GM19455 (cell line): Measurements from ENCODE around the gene F9.
A peak's percentile ranks its signal among the peaks of the same experiment; 100 is the strongest.
"Not testable (repeated sequence)": the region's sequence is repeated elsewhere in the genome, so short reads cannot be mapped to it uniquely, and the experiment has no call there.

Experiments used
- ATAC-seq: cut with Tn5 transposase; IDR thresholded peaks from one replicate; pipeline ENCODE4 v1.9.1; 2021; ENCODE audit not compliant: unreplicated experiment

Gene F9

GRCh38 chrX:139530550-139530949 lies at the start of gene F9:
TSS of gene F9 (plus strand) at chrX:139530739. CDS start at chrX:139530765, 26 bp downstream.
- ATAC-seq: no peak

GRCh38 chrX:139483699-139484098 lies 46.8 kb upstream of the F9 start:
- no peak for ATAC-seq

- ATAC-seq: no peak
Observed at GRCh38 chrX:139484591-139484990, 45.9 kb upstream of the F9 start.

- no peak for ATAC-seq
Observed at GRCh38 chrX:139495324-139495723, 35.2 kb upstream of the F9 start.

GRCh38 chrX:139506333-139506732 lies 24.2 kb upstream of the F9 start:
- ATAC-seq: no peak

GRCh38 chrX:139508099-139508498 lies 22.4 kb upstream of the F9 start:
- ATAC-seq: no peak

- ATAC-seq: no peak
Observed at GRCh38 chrX:139518475-139518874, 12.1 kb upstream of the F9 start.

GRCh38 chrX:139528829-139529228 lies 1.7 kb upstream of the F9 start:
- not testable (repeated sequence) for ATAC-seq

GRCh38 chrX:139532834-139533233 lies 2.3 kb downstream of the F9 start:
- no peak for ATAC-seq

GRCh38 chrX:139533444-139533843 lies 2.9 kb downstream of the F9 start:
- no peak for ATAC-seq

GRCh38 chrX:139538907-139539790 lies 8.6 kb downstream of the F9 start:
- no peak for ATAC-seq

- ATAC-seq: no peak
Observed at GRCh38 chrX:139542652-139543051, 12.1 kb downstream of the F9 start.

GRCh38 chrX:139543920-139544319 lies 13.4 kb downstream of the F9 start:
- ATAC-seq: no peak

- ATAC-seq: no peak
Observed at GRCh38 chrX:139544591-139544990, 14.1 kb downstream of the F9 start.

GRCh38 chrX:139554376-139554775 lies 23.8 kb downstream of the F9 start:
- ATAC-seq: peak; percentile 28

- ATAC-seq: no peak
Observed at GRCh38 chrX:139554991-139555675, 24.6 kb downstream of the F9 start.

- peak; percentile 75 for ATAC-seq
Observed at GRCh38 chrX:139559383-139560042, 29.0 kb downstream of the F9 start.

GRCh38 chrX:139560221-139560620 lies 29.7 kb downstream of the F9 start:
- no peak for ATAC-seq

GRCh38 chrX:139563251-139563650 lies 32.7 kb downstream of the F9 start:
- no peak for ATAC-seq

- no peak for ATAC-seq
Observed at GRCh38 chrX:139566981-139567380, 36.4 kb downstream of the F9 start.

GRCh38 chrX:139581068-139581467 lies 50.5 kb downstream of the F9 start:
- no peak for ATAC-seq

- ATAC-seq: no peak
Observed at GRCh38 chrX:139585613-139586012, 55.1 kb downstream of the F9 start.
